Mammary epithelial cell (primary cell): ENCODE data around the gene DHPS.

Source experiments
- CTCF ChIP-seq, 2 donors: IDR thresholded peaks in 1 of 2; conservative IDR thresholded peaks in 1 of 2; 2 replicates each; pipeline ENCODE4 v1.5.1; 2011 to 2012; ENCODE audit warnings: inconsistent platforms in 2 of 2, low read length in 2 of 2, mild to moderate bottlenecking in 2 of 2, control low read depth in 1 of 2, low read depth in 1 of 2; ENCODE audit not compliant: insufficient read depth in 1 of 2; ENCODE audit errors: extremely low read depth in 1 of 2
- EZH2 ChIP-seq: IDR thresholded peaks from 2 replicates; pipeline ENCODE4 v1.6.1; 2012; ENCODE audit warnings: low read length, inconsistent platforms, borderline replicate concordance

DNA sequence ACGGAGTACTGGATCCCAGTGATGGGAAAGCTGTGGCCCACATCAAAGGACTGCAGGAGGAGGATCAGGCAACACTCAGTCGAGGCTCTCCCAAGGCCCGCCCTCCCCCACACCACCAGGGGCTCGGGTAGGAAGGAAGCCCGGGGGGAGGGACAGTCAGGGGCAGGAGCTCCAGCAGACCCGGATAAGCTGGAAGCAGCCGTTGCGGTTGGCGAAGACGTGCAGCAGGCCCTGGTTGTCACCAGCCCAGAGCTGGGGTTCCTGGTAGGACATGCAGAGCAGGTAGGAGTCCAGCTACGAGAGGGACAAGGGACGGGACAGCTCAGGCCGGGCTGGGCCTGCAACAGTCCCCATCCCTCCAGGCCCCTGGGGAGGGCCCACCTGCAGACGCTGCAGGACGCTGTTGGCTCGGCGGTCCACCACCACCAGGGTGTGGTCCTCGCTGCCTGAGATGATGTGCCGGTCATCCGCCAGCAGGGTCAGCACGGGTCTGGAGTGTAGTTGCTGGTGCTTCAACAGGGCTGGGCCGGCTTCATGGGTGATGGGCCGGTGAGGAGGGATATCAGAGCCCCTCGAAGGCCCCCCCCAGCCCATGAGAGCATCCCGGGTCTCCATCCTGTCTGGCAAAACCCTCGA lies 8.0 kb upstream of the DHPS start:
- TF ChIP-seq CTCF (conservative IDR thresholded peaks at IDR 0.05 in 1 of 2, IDR thresholded peaks at IDR 0.05 in 1 of 2; ENCODE audit: extremely low read depth in 1 of 2, insufficient read depth in 1 of 2, low read depth in 1 of 2, low read length in 2 of 2) (no peak), EZH2 (no peak)
